SK-N-SH (cell line): ENCODE measurements around the gene LGR4. TPM values are rescaled to one million over a fixed set of nuclear protein-coding genes. Genes with fewer than 3 reads are reported as not detected.

Experiments
- CTCF ChIA-PET: fragments of 300-600, 350-600 bp; formaldehyde crosslinking; extraction: SDS; loops from one replicate; lab custom pipeline; 2021; lab: Yijun Ruan, JAX
- POLR2A ChIA-PET: fragments of 350-600 bp; sonication (Branson Sonifier 250); formaldehyde crosslinking; extraction: SDS; loops from one replicate; lab custom pipeline; 2020; ENCODE audit warnings: antibody characterized with exemption, inconsistent platforms; lab: Yijun Ruan, JAX
- DNase-seq: peaks from one replicate; pipeline ENCODE4 v3.0.0; 2012
- H2AFZ ChIP-seq: fragments of 200-600 bp; sonication (generic); 2 replicates; pipeline ENCODE4 v1.8.1; 2016; ENCODE audit warnings: antibody characterized with exemption, mild to moderate bottlenecking, low read depth
- H3F3A ChIP-seq: fragments of 200-600 bp; sonication (generic); replicated peaks from 2 replicates; pipeline ENCODE3; 2016; ENCODE audit warnings: antibody characterized with exemption, mild to moderate bottlenecking; ENCODE audit not compliant: insufficient read depth
- H3K27ac ChIP-seq, 2 experiments: fragments of 200-500 bp in 1 of 2; fragments of 200-600 bp in 1 of 2; sonication (Bioruptor generic) in 1 of 2; sonication (generic), shearing (Covaris generic) in 1 of 2; 2 replicates each; pipeline versions ENCODE4 v1.5.1 to v1.6.1; 2014 to 2016; ENCODE audit warnings: low read depth in 2 of 2, inconsistent platforms in 1 of 2, low read length in 1 of 2, mild to moderate bottlenecking in 1 of 2, mixed read lengths in 1 of 2
- H3K27me3 ChIP-seq: fragments of 200-600 bp; sonication (generic), shearing (Covaris generic); 2 replicates; pipeline ENCODE4 v1.6.1; 2016; ENCODE audit warnings: mixed run types; ENCODE audit not compliant: insufficient read depth
- H3K36me3 ChIP-seq, 2 experiments: fragments of 200-500 bp in 1 of 2; fragments of 200-600 bp in 1 of 2; sonication (Bioruptor generic) in 1 of 2; sonication (generic) in 1 of 2; replicated peaks in 1 of 2; 2 replicates each; pipeline versions ENCODE3 to v1.5.1; 2014 to 2016; ENCODE audit warnings: low read length in 1 of 2, mild to moderate bottlenecking in 1 of 2; ENCODE audit not compliant: insufficient read depth in 2 of 2, control insufficient read depth in 1 of 2
- H3K4me1 ChIP-seq, 2 experiments: fragments of 200-500 bp in 1 of 2; fragments of 200-600 bp in 1 of 2; sonication (Bioruptor generic) in 1 of 2; sonication (generic), shearing (Covaris generic) in 1 of 2; 2 replicates each; pipeline versions ENCODE4 v1.5.1 to v1.6.1; 2014 to 2016; ENCODE audit warnings: low read depth in 1 of 2, low read length in 1 of 2, mixed run types in 1 of 2; ENCODE audit not compliant: insufficient read depth in 2 of 2, control insufficient read depth in 1 of 2
- H3K4me2 ChIP-seq: fragments of 200-600 bp; sonication (generic), shearing (Covaris generic); 2 replicates; pipeline ENCODE4 v1.6.1; 2017; ENCODE audit warnings: mixed run types
- H3K4me3 ChIP-seq, 2 experiments: fragments of 200-500 bp in 1 of 2; fragments of 200-600 bp in 1 of 2; sonication (Bioruptor generic) in 1 of 2; sonication (generic), shearing (Covaris generic) in 1 of 2; 2 replicates each; pipeline versions ENCODE4 v1.5.1 to v1.8.1; 2014 to 2016; ENCODE audit warnings: low read depth in 2 of 2, inconsistent platforms in 1 of 2, low read length in 1 of 2, mild to moderate bottlenecking in 1 of 2, mixed read lengths in 1 of 2, moderate library complexity in 1 of 2
- H3K79me2 ChIP-seq: fragments of 200-600 bp; sonication (generic); 2 replicates; pipeline ENCODE4 v1.8.1; 2017; ENCODE audit warnings: mild to moderate bottlenecking; ENCODE audit not compliant: insufficient read depth
- H3K9ac ChIP-seq: fragments of 200-600 bp; sonication (generic); 2 replicates; pipeline ENCODE4 v1.6.1; 2017; ENCODE audit warnings: mixed run types
- H3K9me2 ChIP-seq: fragments of 200-600 bp; sonication (generic); 2 replicates; pipeline ENCODE4 v1.6.1; 2017; ENCODE audit warnings: mixed run types
- H3K9me3 ChIP-seq: fragments of 200-600 bp; sonication (generic); 2 replicates; pipeline ENCODE4 v1.6.1; 2017; ENCODE audit warnings: mixed run types, mild to moderate bottlenecking, moderate library complexity
- H4K20me1 ChIP-seq: fragments of 200-600 bp; sonication (generic); 2 replicates; pipeline ENCODE4 v1.6.1; 2017; ENCODE audit warnings: mild to moderate bottlenecking, mixed run types; ENCODE audit not compliant: insufficient read depth
- CHD2 ChIP-seq: fragments of 150-350 bp; IDR thresholded peaks from 2 replicates; pipeline ENCODE4 v1.6.1; 2018; ENCODE audit warnings: low read length; ENCODE audit not compliant: partially characterized antibody
- ELF1 ChIP-seq: IDR thresholded peaks from 2 replicates; pipeline ENCODE4 v1.4.0; 2012
- EP300 ChIP-seq, 2 experiments: IDR thresholded peaks; 2 replicates each; pipeline versions ENCODE4 v1.4.0 to v1.6.1; 2012; ENCODE audit warnings: borderline replicate concordance in 1 of 2, low read depth in 1 of 2, low read length in 1 of 2
- GATA2 ChIP-seq: sonication (generic); formaldehyde crosslinking; IDR thresholded peaks from 2 replicates; pipeline ENCODE4 v1.5.0; 2020; ENCODE audit warnings: mild to moderate bottlenecking, missing genetic modification reagents
- MXI1 ChIP-seq: IDR thresholded peaks from 2 replicates; pipeline ENCODE4 v1.6.1; 2012; ENCODE audit warnings: mild to moderate bottlenecking, low read depth, low read length, improper control_type of control experiment
- POLR2AphosphoS5 ChIP-seq: IDR thresholded peaks from 2 replicates; pipeline ENCODE4 v1.6.1; 2012; ENCODE audit warnings: low read depth, low read length
- RFX5 ChIP-seq: IDR thresholded peaks from 2 replicates; pipeline ENCODE4 v1.6.1; 2012; ENCODE audit warnings: mild to moderate bottlenecking, improper control_type of control experiment, low read length
- TAF1 ChIP-seq: IDR thresholded peaks from 2 replicates; pipeline ENCODE4 v1.6.1; 2012; ENCODE audit warnings: low read depth, mild to moderate bottlenecking, low read length, moderate library complexity, borderline replicate concordance
- WGBS: methylation state at CpG from one replicate; pipeline ENCODE4 v1.1.6; 2017; ENCODE audit warnings: low lambda C conversion rate; 5-methylcytosine and 5-hydroxymethylcytosine counted together
- polyA plus RNA-seq, 3 experiments: library from polyadenylated mRNA; depleted of rRNA; stranded (reverse); fragments of >200 nt; gene quantifications; 2 replicates each; pipeline ENCODE4 v1.2.3, GENCODE V29; 2012
- TF ChIP-seq, protein P1 (sequence below): IDR thresholded peaks from 2 replicates; pipeline ENCODE4 v1.4.0; 2012; ENCODE audit warnings: low read depth, borderline replicate concordance
- TF ChIP-seq, protein P2 (sequence below): fragments of 150-350 bp; IDR thresholded peaks from 2 replicates; pipeline ENCODE4 v1.6.1; 2016; ENCODE audit warnings: mild to moderate bottlenecking, low read depth, low read length

LGR4 gene
- polyA plus RNA-seq, 1 of the 3 experiments (the other 2 are of a cell fraction), result 2.6 TPM

DNA sequence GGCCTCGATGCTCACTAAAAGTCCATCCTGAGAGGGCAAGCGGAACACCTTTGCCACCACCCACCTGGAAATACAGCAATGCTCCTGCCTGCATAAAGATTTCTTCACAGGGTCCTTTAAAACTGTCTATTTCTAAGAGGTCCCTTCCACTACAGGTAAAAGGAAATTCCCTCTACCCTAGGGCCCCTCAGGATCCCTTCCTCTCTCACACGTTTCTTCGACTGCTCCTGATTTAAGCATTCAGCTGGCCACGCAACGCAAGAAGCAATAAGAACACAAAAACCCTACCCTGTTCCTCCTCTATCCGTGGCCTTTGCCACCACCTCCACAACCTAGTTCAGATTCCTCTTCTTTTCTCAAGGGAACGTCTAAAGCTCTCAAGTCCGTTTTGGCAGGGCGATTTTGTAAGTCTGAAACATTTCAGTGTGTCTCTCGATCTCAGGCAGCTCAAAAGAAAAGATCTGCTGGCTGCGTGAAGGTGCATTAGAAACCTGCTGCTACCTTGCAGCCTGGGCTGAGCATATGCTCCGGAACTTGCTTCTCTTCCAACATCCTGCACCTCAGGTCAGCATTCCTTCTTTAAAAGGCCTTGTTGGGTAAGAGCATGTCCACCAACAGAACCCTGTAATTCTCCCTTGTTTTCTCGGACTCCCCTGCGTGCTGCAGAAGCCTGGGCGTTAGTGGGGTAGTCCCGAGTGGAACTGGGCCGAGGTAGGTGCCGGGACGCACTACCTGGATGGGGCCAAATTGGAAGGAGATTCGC is 1.6 kb downstream of the LGR4 start:
- Histone ChIP-seq H3K79me2 (peaks cover 25% of the 10 kb centered on the region; the same call in 1 of the 2 replicates), H3K27ac (no peak overlapping the region), H3K9me2 (no peaks in the 10 kb centered on the region), H3K9ac (peak overlapping the region; percentile 77), H2AFZ (peak overlapping the region; percentile 59; the same call in 1 of the 2 replicates), H3F3A (peaks cover 4% of the 10 kb centered on the region), H3K4me3 (peak overlapping the region; percentile 75 to 87), H3K36me3 (no peaks in the 10 kb centered on the region)
- no peak for DNase-seq
- ChIA-PET CTCF (interaction anchor here (0.6 to 2.4 kb wide), 3 partner anchors 15 to 28 kb away, joined by 3 to 10 read pairs (median 3); no protein-coding TSS in a partner anchor), POLR2A (no interaction called here)
- WGBS, result 77% methylated on average over 21 of the region's 21 CpGs
- TF ChIP-seq ELF1, result no peak
- no peak for TF ChIP-seq CHD2
- no peak for TF ChIP-seq RFX5
- TF ChIP-seq, protein P1, sequence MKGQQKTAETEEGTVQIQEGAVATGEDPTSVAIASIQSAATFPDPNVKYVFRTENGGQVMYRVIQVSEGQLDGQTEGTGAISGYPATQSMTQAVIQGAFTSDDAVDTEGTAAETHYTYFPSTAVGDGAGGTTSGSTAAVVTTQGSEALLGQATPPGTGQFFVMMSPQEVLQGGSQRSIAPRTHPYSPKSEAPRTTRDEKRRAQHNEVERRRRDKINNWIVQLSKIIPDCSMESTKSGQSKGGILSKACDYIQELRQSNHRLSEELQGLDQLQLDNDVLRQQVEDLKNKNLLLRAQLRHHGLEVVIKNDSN, result no peak
- no peak for TF ChIP-seq GATA2 (CRISPR knock-in tag)
- TF ChIP-seq, protein P2, sequence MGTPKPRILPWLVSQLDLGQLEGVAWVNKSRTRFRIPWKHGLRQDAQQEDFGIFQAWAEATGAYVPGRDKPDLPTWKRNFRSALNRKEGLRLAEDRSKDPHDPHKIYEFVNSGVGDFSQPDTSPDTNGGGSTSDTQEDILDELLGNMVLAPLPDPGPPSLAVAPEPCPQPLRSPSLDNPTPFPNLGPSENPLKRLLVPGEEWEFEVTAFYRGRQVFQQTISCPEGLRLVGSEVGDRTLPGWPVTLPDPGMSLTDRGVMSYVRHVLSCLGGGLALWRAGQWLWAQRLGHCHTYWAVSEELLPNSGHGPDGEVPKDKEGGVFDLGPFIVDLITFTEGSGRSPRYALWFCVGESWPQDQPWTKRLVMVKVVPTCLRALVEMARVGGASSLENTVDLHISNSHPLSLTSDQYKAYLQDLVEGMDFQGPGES, result no peak
- TF ChIP-seq TAF1, result no peak
- TF ChIP-seq, all 33 proteins: peak for 0
- Histone ChIP-seq H3K4me1 (peaks cover 10 to 39% of the 10 kb centered on the region in 2 experiments), H3K27me3 (no peaks in the 10 kb centered on the region), H4K20me1 (no peaks in the 10 kb centered on the region; the same call in 1 of the 2 replicates), H3K4me2 (peak overlapping the region; percentile 85), H3K9me3 (no peaks in the 10 kb centered on the region)

DNA sequence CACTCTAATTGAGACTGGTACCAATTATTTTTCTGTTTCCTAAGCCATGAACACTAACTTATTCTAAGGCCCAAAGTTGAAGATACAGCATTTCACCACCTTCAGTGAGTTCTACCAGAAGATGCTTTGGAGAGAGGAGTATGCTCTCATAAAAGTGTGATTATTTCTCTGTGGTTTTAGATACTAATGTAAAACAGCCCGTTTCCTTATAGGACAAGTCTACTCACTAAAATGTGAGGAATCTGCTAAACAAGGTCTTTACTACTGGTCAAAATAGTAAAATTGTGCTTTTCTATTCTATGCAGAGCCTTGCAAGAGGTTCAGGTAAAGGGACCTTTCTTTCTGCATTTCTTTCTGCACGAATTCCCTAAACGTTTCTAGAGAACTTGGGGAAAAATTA is 2.4 kb downstream of the LGR4 start:
- no peak overlapping the region for H3K4me3 ChIP-seq
- peaks cover 32% of the 10 kb centered on the region; the same call in 1 of the 2 replicates for H3K79me2 ChIP-seq
- no peaks in the 10 kb centered on the region for H3K9me3 ChIP-seq
- POLR2A ChIA-PET, result no interaction called here
- no peak for TF ChIP-seq POLR2AphosphoS5
- TF ChIP-seq MXI1, result no peak
- TF ChIP-seq CHD2, result no peak
- no peak for TF ChIP-seq EP300 (IDR thresholded peaks at IDR 0.05; ENCODE audit: borderline replicate concordance in 1 of 2, low read depth in 1 of 2, low read length in 1 of 2)
- TF ChIP-seq, all 33 proteins: peak for 0
- no peaks in the 10 kb centered on the region for H3K27me3 ChIP-seq
- CTCF ChIA-PET, result interaction anchor here (1.2 to 1.6 kb wide), 2 partner anchors 16 to 102 kb away, joined by 3 read pairs; no protein-coding TSS in a partner anchor
- H2AFZ ChIP-seq, result no peak overlapping the region
- no peak for DNase-seq
- no peaks in the 10 kb centered on the region for H3K36me3 ChIP-seq
- H3K9me2 ChIP-seq, result no peaks in the 10 kb centered on the region
- H3F3A ChIP-seq, result peaks cover 4% of the 10 kb centered on the region
- peaks cover 10 to 47% of the 10 kb centered on the region in 2 experiments for H3K4me1 ChIP-seq
- H3K27ac ChIP-seq, result no peak overlapping the region
- H3K9ac ChIP-seq, result no peak overlapping the region
- H3K4me2 ChIP-seq, result peak overlapping the region; percentile 85; the same call in 1 of the 2 replicates
- no peaks in the 10 kb centered on the region; the same call in 1 of the 2 replicates for H4K20me1 ChIP-seq
- WGBS, result 80% methylated on average over 3 of the region's 3 CpGs
